ENCODE results near the gene PLEK2.
"Not testable (repeated sequence)": the region's sequence is repeated elsewhere in the genome, so short reads cannot be mapped to it uniquely, and the experiment has no call there.

Gene PLEK2

DNA sequence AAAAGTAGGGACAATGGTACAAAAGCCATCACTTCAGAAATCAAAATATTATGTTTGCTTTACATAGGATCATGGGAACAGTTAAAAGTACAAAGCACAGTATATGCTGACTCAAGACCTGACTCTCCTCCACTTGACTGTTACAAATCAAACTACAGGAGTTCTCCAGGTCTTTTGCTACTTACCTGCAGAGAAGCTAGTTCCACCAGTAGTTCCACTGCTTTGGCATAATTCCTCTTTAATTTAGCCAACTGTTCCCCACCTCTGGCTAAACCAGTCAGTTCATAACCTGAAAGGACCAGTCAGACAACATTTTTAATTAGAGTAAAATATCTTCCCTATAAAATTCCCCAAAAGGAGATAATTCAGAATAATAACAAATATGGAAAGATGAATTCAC lies 66.4 kb downstream of the PLEK2 start:
- Histone ChIP-seq H3K9me3 (ENCODE audit: severe bottlenecking) (no peaks in the 10 kb centered on the region), H3K4me3 (ENCODE audit: severe bottlenecking) (no peak overlapping the region), H3K4me1 (ENCODE audit: insufficient read depth, poor library complexity, severe bottlenecking) (peaks cover 23% of the 10 kb centered on the region), H3K27me3 (ENCODE audit: insufficient read depth, poor library complexity, severe bottlenecking) (no peaks in the 10 kb centered on the region), H3K36me3 (ENCODE audit: low read depth) (peaks cover 90% of the 10 kb centered on the region), H3K27ac (ENCODE audit: poor library complexity, severe bottlenecking) (peak overlapping the region; percentile 87)
- DNase-seq (ENCODE audit: low spot score) (no peak), ATAC-seq (ENCODE audit: low read depth) (no peak)
- TF ChIP-seq, protein P1, sequence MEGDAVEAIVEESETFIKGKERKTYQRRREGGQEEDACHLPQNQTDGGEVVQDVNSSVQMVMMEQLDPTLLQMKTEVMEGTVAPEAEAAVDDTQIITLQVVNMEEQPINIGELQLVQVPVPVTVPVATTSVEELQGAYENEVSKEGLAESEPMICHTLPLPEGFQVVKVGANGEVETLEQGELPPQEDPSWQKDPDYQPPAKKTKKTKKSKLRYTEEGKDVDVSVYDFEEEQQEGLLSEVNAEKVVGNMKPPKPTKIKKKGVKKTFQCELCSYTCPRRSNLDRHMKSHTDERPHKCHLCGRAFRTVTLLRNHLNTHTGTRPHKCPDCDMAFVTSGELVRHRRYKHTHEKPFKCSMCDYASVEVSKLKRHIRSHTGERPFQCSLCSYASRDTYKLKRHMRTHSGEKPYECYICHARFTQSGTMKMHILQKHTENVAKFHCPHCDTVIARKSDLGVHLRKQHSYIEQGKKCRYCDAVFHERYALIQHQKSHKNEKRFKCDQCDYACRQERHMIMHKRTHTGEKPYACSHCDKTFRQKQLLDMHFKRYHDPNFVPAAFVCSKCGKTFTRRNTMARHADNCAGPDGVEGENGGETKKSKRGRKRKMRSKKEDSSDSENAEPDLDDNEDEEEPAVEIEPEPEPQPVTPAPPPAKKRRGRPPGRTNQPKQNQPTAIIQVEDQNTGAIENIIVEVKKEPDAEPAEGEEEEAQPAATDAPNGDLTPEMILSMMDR (IDR thresholded peaks at IDR 0.05; ENCODE audit: poor library complexity, severe bottlenecking): no peak

DNA sequence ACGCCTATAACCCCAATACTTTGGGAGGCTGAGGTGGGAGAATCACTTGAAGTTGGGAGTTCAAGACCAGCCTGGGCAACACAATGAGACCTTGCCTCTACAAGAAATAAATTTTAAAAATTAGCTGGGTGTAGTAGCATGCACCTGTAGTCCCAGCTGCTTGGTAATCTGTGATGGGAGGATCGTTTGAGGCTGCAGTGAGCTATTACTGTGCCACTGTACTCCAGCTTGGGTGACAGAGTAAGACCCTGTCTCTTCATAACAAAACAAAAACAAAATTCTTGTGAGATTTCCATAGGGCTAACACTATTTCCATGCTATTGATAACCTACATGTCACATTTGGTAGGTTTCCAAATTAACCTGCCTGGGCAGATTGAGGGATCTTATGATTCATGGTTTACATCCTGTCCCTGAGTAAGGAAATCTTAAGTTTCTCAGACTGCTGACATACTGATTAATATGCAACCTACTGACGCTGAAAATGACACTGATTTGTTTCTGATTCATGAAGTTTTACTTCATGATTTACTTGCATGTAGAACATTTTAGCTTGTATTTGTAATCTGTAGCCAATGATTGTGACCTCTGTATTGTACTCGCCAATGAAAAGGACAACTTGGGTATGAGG lies 68.2 kb downstream of the PLEK2 start:
- H3K36me3 ChIP-seq (ENCODE audit: low read depth): peaks cover 90% of the 10 kb centered on the region
- no peak for DNase-seq (ENCODE audit: low spot score)
- ATAC-seq (ENCODE audit: low read depth): peak; percentile 97
- H3K4me3 ChIP-seq (ENCODE audit: severe bottlenecking): no peak overlapping the region
- H3K27me3 ChIP-seq (ENCODE audit: insufficient read depth, poor library complexity, severe bottlenecking): no peaks in the 10 kb centered on the region
- H3K9me3 ChIP-seq (ENCODE audit: severe bottlenecking): no peaks in the 10 kb centered on the region
- peaks cover 23% of the 10 kb centered on the region for H3K4me1 ChIP-seq (ENCODE audit: insufficient read depth, poor library complexity, severe bottlenecking)
- H3K27ac ChIP-seq (ENCODE audit: poor library complexity, severe bottlenecking): peak overlapping the region; percentile 87
- TF ChIP-seq, protein P1 (IDR thresholded peaks at IDR 0.05; ENCODE audit: poor library complexity, severe bottlenecking): no peak

DNA sequence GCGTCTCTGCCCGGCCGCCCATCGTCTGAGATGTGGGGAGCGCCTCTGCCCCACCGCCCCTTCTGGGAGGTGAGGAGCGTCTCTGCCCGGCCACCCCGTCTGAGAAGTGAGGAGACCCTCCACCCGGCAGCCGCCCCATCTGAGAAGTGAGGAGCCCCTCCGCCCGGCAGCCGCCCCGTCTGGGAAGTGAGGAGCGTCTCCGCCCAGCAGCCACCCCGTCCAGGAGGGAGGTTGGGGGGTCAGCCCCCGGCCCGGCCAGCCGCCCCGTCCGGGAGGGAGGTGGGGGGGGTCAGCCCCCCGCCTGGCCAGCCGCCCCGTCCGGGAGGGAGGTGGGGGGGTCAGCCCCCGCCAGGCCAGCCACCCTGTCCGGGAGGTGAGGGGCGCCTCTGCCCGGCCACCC lies 70.7 kb downstream of the PLEK2 start:
- not testable (repeated sequence) for DNase-seq (ENCODE audit: low spot score); H3K27ac ChIP-seq (ENCODE audit: poor library complexity, severe bottlenecking); ATAC-seq (ENCODE audit: low read depth); H3K9me3 ChIP-seq (ENCODE audit: severe bottlenecking); H3K27me3 ChIP-seq (ENCODE audit: insufficient read depth, poor library complexity, severe bottlenecking); H3K4me3 ChIP-seq (ENCODE audit: severe bottlenecking)
- H3K36me3 ChIP-seq (ENCODE audit: low read depth): peaks cover 90% of the 10 kb centered on the region
- H3K4me1 ChIP-seq (ENCODE audit: insufficient read depth, poor library complexity, severe bottlenecking): peaks cover 23% of the 10 kb centered on the region

Data from RWPE2 (cell line).